A549 (cell line): ENCODE data around the gene MFAP1. TPM values are rescaled to one million over a fixed set of nuclear protein-coding genes. Genes with fewer than 3 reads are reported as not detected.

Experiments used
- ATAC-seq, 2 experiments: fragments of 200-7000 bp in 1 of 2; fragments of >200 bp in 1 of 2; cut with Nextera tagmentation in 1 of 2; cut with Tn5 transposase in 1 of 2; 3 replicates each; pipeline versions ENCODE4 v1.8.0 to v1.9.1; 2018 to 2020; ENCODE audit warnings: mild to moderate bottlenecking in 1 of 2, moderate library complexity in 1 of 2
- CTCF ChIA-PET: fragments of 300-600 bp; sonication (Branson Sonifier 250); formaldehyde crosslinking; extraction: SDS; loops from one replicate; lab custom pipeline; 2021; ENCODE audit warnings: antibody characterized with exemption, inconsistent platforms; lab: Yijun Ruan, JAX
- POLR2A ChIA-PET: fragments of 350-600 bp; formaldehyde crosslinking; extraction: SDS; loops from one replicate; lab custom pipeline; 2021; ENCODE audit warnings: antibody characterized with exemption, inconsistent platforms; lab: Yijun Ruan, JAX
- DNase-seq, 2 experiments: peaks; one replicate each; pipeline versions ENCODE4 v3.0.0 to v3.0.0-alpha.2; 2011 to 2016; ENCODE audit warnings: low read depth in 1 of 2, low spot score in 1 of 2
- FAIRE-seq: peaks from 2 replicates; lab custom pipeline; 2011; peaks lifted over from hg19 to GRCh38; lab: Jason Lieb, UNC
- H3K27ac ChIP-seq, 2 experiments: fragments of >200 bp; sonication (Bioruptor Twin); formaldehyde crosslinking; 3 replicates each; pipeline ENCODE4 v1.5.1; 2016 to 2017
- H3K4me1 ChIP-seq: fragments of >200 bp; sonication (Bioruptor Twin); formaldehyde crosslinking; 3 replicates; pipeline ENCODE4 v1.6.1; 2016
- H3K4me2 ChIP-seq: fragments of >200 bp; sonication (Bioruptor Twin); formaldehyde crosslinking; 3 replicates; pipeline ENCODE4 v1.6.1; 2016
- H3K4me3 ChIP-seq: fragments of >200 bp; sonication (Bioruptor Twin); formaldehyde crosslinking; 3 replicates; pipeline ENCODE4 v1.5.1; 2016
- H3K9me3 ChIP-seq: fragments of >200 bp; sonication (Bioruptor Twin); formaldehyde crosslinking; 3 replicates; pipeline ENCODE4 v1.6.1; 2016
- ATOH8 ChIP-seq: fragments of 250-450 bp; sonication (Bioruptor Pico); IDR thresholded peaks from 2 replicates; pipeline ENCODE4 v1.5.0; 2020; ENCODE audit warnings: low read depth, mild to moderate bottlenecking, moderate library complexity
- BHLHE40 ChIP-seq: IDR thresholded peaks from 2 replicates; pipeline ENCODE4 v1.6.1; 2012; ENCODE audit warnings: low read depth, low read length, inconsistent platforms
- CBX2 ChIP-seq: fragments of 200-600 bp; sonication (generic); IDR thresholded peaks from 2 replicates; pipeline ENCODE4 v1.6.1; 2016; ENCODE audit warnings: low read depth, mild to moderate bottlenecking, borderline replicate concordance
- EHF ChIP-seq: fragments of 250-450 bp; sonication (Bioruptor Pico); IDR thresholded peaks from 2 replicates; pipeline ENCODE4 v1.5.0; 2020; ENCODE audit warnings: mild to moderate bottlenecking
- EP300 ChIP-seq, 2 experiments: fragments of >200 bp; sonication (Bioruptor Twin); formaldehyde crosslinking; IDR thresholded peaks; 2 replicates in 1 of 2; 3 replicates in 1 of 2; pipeline ENCODE4 v1.6.1; 2016 to 2017
- GATA3 ChIP-seq: IDR thresholded peaks from 2 replicates; pipeline ENCODE4 v1.6.1; 2012; ENCODE audit warnings: borderline replicate concordance
- HEYL ChIP-seq: fragments of 250-450 bp; sonication (Bioruptor Pico); IDR thresholded peaks from 2 replicates; pipeline ENCODE4 v1.8.0; 2021; ENCODE audit warnings: mild to moderate bottlenecking, moderate library complexity
- HMGXB4 ChIP-seq: fragments of 250-450 bp; sonication (Bioruptor Pico); IDR thresholded peaks from 2 replicates; pipeline ENCODE4 v1.5.0; 2021; ENCODE audit warnings: mild to moderate bottlenecking, moderate library complexity, borderline replicate concordance
- HOXB13 ChIP-seq: fragments of 250-450 bp; sonication (Bioruptor Pico); IDR thresholded peaks from 2 replicates; pipeline ENCODE4 v1.5.0; 2020; ENCODE audit warnings: low read depth, mild to moderate bottlenecking, moderate library complexity
- HOXB5 ChIP-seq: fragments of 250-450 bp; sonication (Bioruptor Pico); IDR thresholded peaks from 2 replicates; pipeline ENCODE4 v1.5.0; 2020; ENCODE audit warnings: mild to moderate bottlenecking, moderate library complexity
- KDM1A ChIP-seq: fragments of 200-600 bp; sonication (generic); IDR thresholded peaks from 2 replicates; pipeline ENCODE4 v1.6.1; 2016; ENCODE audit warnings: low read depth, mild to moderate bottlenecking
- MAFK ChIP-seq: fragments of 450-650 bp; IDR thresholded peaks from 2 replicates; pipeline ENCODE4 v1.6.1; 2014; ENCODE audit not compliant: partially characterized antibody
- MAX ChIP-seq: IDR thresholded peaks from 2 replicates; pipeline ENCODE4 v1.6.1; 2012
- MAZ ChIP-seq: fragments of 150-350 bp; IDR thresholded peaks from 2 replicates; pipeline ENCODE4 v1.6.1; 2014; ENCODE audit warnings: antibody characterized with exemption, low read depth, low read length, borderline replicate concordance
- MYC ChIP-seq: IDR thresholded peaks from 2 replicates; pipeline ENCODE4 v1.6.1; 2012; ENCODE audit warnings: mild to moderate bottlenecking, inconsistent platforms, low read length, improper control_type of control experiment, borderline replicate concordance
- NFE2L2 ChIP-seq: fragments of 150-350 bp; conservative IDR thresholded peaks from 2 replicates; pipeline ENCODE4 v1.6.1; 2014; ENCODE audit warnings: low read length
- NR3C1 ChIP-seq: fragments of >200 bp; sonication (Bioruptor Twin); formaldehyde crosslinking; IDR thresholded peaks from 3 replicates; pipeline ENCODE4 v1.6.1; 2017
- RAD21 ChIP-seq, 2 experiments: fragments of >200 bp in 1 of 2; sonication (Bioruptor Twin) in 1 of 2; formaldehyde crosslinking in 1 of 2; IDR thresholded peaks in 1 of 2; conservative IDR thresholded peaks in 1 of 2; 2 replicates in 1 of 2; 3 replicates in 1 of 2; pipeline ENCODE4 v1.6.1; 2012 to 2018; ENCODE audit warnings: inconsistent platforms in 1 of 2
- RCOR1 ChIP-seq: fragments of 150-350 bp; IDR thresholded peaks from 2 replicates; pipeline ENCODE4 v1.6.1; 2014; ENCODE audit warnings: antibody characterized with exemption, low read length, low read depth
- SREBF2 ChIP-seq: fragments of 450-650 bp; IDR thresholded peaks from 2 replicates; pipeline ENCODE4 v1.6.1; 2014; ENCODE audit warnings: mild to moderate bottlenecking, moderate library complexity
- ZC3H11A ChIP-seq: fragments of 450-650 bp; IDR thresholded peaks from 2 replicates; pipeline ENCODE4 v1.6.1; 2014; ENCODE audit warnings: antibody characterized with exemption, mild to moderate bottlenecking
- ZFP36 ChIP-seq: fragments of 450-650 bp; IDR thresholded peaks from 2 replicates; pipeline ENCODE4 v1.6.1; 2014; ENCODE audit warnings: borderline replicate concordance; ENCODE audit not compliant: partially characterized antibody
- ZSCAN20 ChIP-seq: fragments of 250-450 bp; sonication (Bioruptor Pico); IDR thresholded peaks from 2 replicates; pipeline ENCODE4 v1.8.0; 2022; ENCODE audit warnings: mild to moderate bottlenecking, moderate library complexity
- WGBS: methylation state at CpG from one replicate; pipeline ENCODE4 v1.1.6; 2017; ENCODE audit errors: missing lambda C conversion rate; 5-methylcytosine and 5-hydroxymethylcytosine counted together
- polyA plus RNA-seq, 4 experiments: library from polyadenylated mRNA; depleted of rRNA in 3 of 4; stranded (reverse); fragments of >200 nt; fragmentation: RNase III in 1 of 4; extraction: RNeasy Plus Mini Kit Qiagen cat#74134 plus additional on column Dnase treatment in 1 of 4; gene quantifications; 2 replicates in 3 of 4; 3 replicates in 1 of 4; pipeline ENCODE4 v1.2.3, GENCODE V29; 2011 to 2017
- small RNA-seq, 6 experiments: library from RNA; depleted of rRNA; stranded (forward); fragments of <200 nt; gene quantifications; one replicate each; pipeline ENCODE3, GENCODE V24; 2012

Gene MFAP1
- polyA plus RNA-seq, 2 of the 4 experiments (the other 2 are of a cell fraction), result 31.7 to 40.3 TPM

GRCh38 chr15:43763819-43764446 lies 60.6 kb downstream of the MFAP1 start:
- Histone ChIP-seq H3K27ac (no peak overlapping the region), H3K4me2 (no peak overlapping the region), H3K9me3 (no peaks in the 10 kb centered on the region), H3K4me1 (no peaks in the 10 kb centered on the region), H3K4me3 (no peak overlapping the region)
- CTCF ChIA-PET, result no interaction called here
- POLR2A ChIA-PET, result no interaction called here
- DNase-seq (no peak), ATAC-seq (no peak), FAIRE-seq (no peak)
- TF ChIP-seq ATOH8 (CRISPR knock-in tag) (no peak), NFE2L2 (no peak), MYC (no peak), SREBF2 (no peak), HMGXB4 (CRISPR knock-in tag) (no peak), ZFP36 (no peak), RCOR1 (no peak)
- WGBS, result 94% methylated on average over 2 of the region's 2 CpGs

GRCh38 chr15:43762824-43763223 lies 61.7 kb downstream of the MFAP1 start:
- POLR2A ChIA-PET, result no interaction called here
- Histone ChIP-seq H3K4me2 (no peak overlapping the region), H3K9me3 (no peaks in the 10 kb centered on the region), H3K27ac (no peak overlapping the region), H3K4me1 (no peaks in the 10 kb centered on the region), H3K4me3 (no peak overlapping the region)
- ATAC-seq (no peak), FAIRE-seq (no peak), DNase-seq (no peak)
- 90% methylated on average over 6 of the region's 6 CpGs for WGBS
- no peak for TF ChIP-seq EP300 (IDR thresholded peaks at IDR 0.05)
- TF ChIP-seq HOXB13 (CRISPR knock-in tag), result no peak
- TF ChIP-seq SREBF2, result no peak
- no peak for TF ChIP-seq RAD21 (conservative IDR thresholded peaks at IDR 0.05 in 1 of 2, IDR thresholded peaks at IDR 0.05 in 1 of 2)
- TF ChIP-seq GATA3, result no peak
- TF ChIP-seq KDM1A, result no peak
- TF ChIP-seq HEYL, result no peak
- TF ChIP-seq HOXB5, result no peak
- TF ChIP-seq NR3C1, result no peak
- TF ChIP-seq HMGXB4 (CRISPR knock-in tag), result no peak
- no peak for TF ChIP-seq MAFK
- no peak for TF ChIP-seq ZC3H11A
- TF ChIP-seq EHF (CRISPR knock-in tag), result no peak
- TF ChIP-seq MAZ, result no peak
- TF ChIP-seq MAX, result no peak
- no peak for TF ChIP-seq CBX2
- no peak for TF ChIP-seq BHLHE40
- TF ChIP-seq ZSCAN20 (CRISPR knock-in tag), result no peak
- CTCF ChIA-PET, result no interaction called here

Small RNA genes lying within 50 kb of the gene (small RNA-seq; reads per million reads assigned to genes)
- gene MIR1282 (0 reads per million in 6 experiments), gene RF00019 (0 reads per million in 6 experiments)

Other genes starting within 250 kb of the MFAP1 start
- gene PPIP5K1, start 234.5 kb downstream of the MFAP1 start, polyA plus RNA-seq (2011; rRNA removed), result 19.2 and 19.6 TPM in 2 replicates
- 9.3 to 9.7 TPM (median 9.5 TPM) in 3 replicates for gene PPIP5K1, start 234.5 kb downstream of the MFAP1 start, polyA plus RNA-seq (2017; fragmentation: RNase III; extraction: RNeasy Plus Mini Kit Qiagen cat#74134 plus additional on column Dnase treatment)
- 2.6 TPM in 2 replicates for gene CKMT1B, start 230.7 kb downstream of the MFAP1 start, polyA plus RNA-seq (2011; rRNA removed)
- 1.9 to 4.1 TPM (median 2.6 TPM) in 3 replicates for gene CKMT1B, start 230.7 kb downstream of the MFAP1 start, polyA plus RNA-seq (2017; fragmentation: RNase III; extraction: RNeasy Plus Mini Kit Qiagen cat#74134 plus additional on column Dnase treatment)
- 0.09 and 0.27 TPM in 2 replicates for gene STRC, start 205.9 kb downstream of the MFAP1 start, polyA plus RNA-seq (2011; rRNA removed)
- gene STRC, start 205.9 kb downstream of the MFAP1 start, polyA plus RNA-seq (2017; fragmentation: RNase III; extraction: RNeasy Plus Mini Kit Qiagen cat#74134 plus additional on column Dnase treatment), result 0.07 to 0.08 TPM in 2 of 3 replicates, not detected in the other
- 2.0 and 2.7 TPM in 2 replicates for gene CATSPER2, start 175.8 kb downstream of the MFAP1 start, polyA plus RNA-seq (2011; rRNA removed)
- 1.2 to 2.0 TPM (median 1.2 TPM) in 3 replicates for gene CATSPER2, start 175.8 kb downstream of the MFAP1 start, polyA plus RNA-seq (2017; fragmentation: RNase III; extraction: RNeasy Plus Mini Kit Qiagen cat#74134 plus additional on column Dnase treatment)
- 3.0 and 3.7 TPM in 2 replicates for gene CKMT1A, start 130.8 kb downstream of the MFAP1 start, polyA plus RNA-seq (2011; rRNA removed)
- gene CKMT1A, start 130.8 kb downstream of the MFAP1 start, polyA plus RNA-seq (2017; fragmentation: RNase III; extraction: RNeasy Plus Mini Kit Qiagen cat#74134 plus additional on column Dnase treatment), result 1.5 to 2.9 TPM (median 1.6 TPM) in 3 replicates
- gene PDIA3, start 78.3 kb downstream of the MFAP1 start, polyA plus RNA-seq (2011; rRNA removed), result 196 and 208 TPM in 2 replicates
- gene PDIA3, start 78.3 kb downstream of the MFAP1 start, polyA plus RNA-seq (2017; fragmentation: RNase III; extraction: RNeasy Plus Mini Kit Qiagen cat#74134 plus additional on column Dnase treatment), result 249 to 257 TPM (median 257 TPM) in 3 replicates
- 1.8 and 2.1 TPM in 2 replicates for gene ELL3, start 47.7 kb downstream of the MFAP1 start, polyA plus RNA-seq (2011; rRNA removed)
- 1.4 to 1.7 TPM (median 1.5 TPM) in 3 replicates for gene ELL3, start 47.7 kb downstream of the MFAP1 start, polyA plus RNA-seq (2017; fragmentation: RNase III; extraction: RNeasy Plus Mini Kit Qiagen cat#74134 plus additional on column Dnase treatment)
- gene SERF2, start 32.4 kb downstream of the MFAP1 start, polyA plus RNA-seq (2011; rRNA removed), result 317 and 464 TPM in 2 replicates
- gene SERF2, start 32.4 kb downstream of the MFAP1 start, polyA plus RNA-seq (2017; fragmentation: RNase III; extraction: RNeasy Plus Mini Kit Qiagen cat#74134 plus additional on column Dnase treatment), result 569 to 597 TPM (median 576 TPM) in 3 replicates
- gene SERINC4, start 24.5 kb downstream of the MFAP1 start, polyA plus RNA-seq (2011; rRNA removed), result 0.05 and 0.07 TPM in 2 replicates
- 0.04 to 0.12 TPM (median 0.04 TPM) in 3 replicates for gene SERINC4, start 24.5 kb downstream of the MFAP1 start, polyA plus RNA-seq (2017; fragmentation: RNase III; extraction: RNeasy Plus Mini Kit Qiagen cat#74134 plus additional on column Dnase treatment)
- 10.7 and 21.0 TPM in 2 replicates for gene HYPK, start 24.1 kb downstream of the MFAP1 start, polyA plus RNA-seq (2011; rRNA removed)
- 45.5 to 80.8 TPM (median 66.5 TPM) in 3 replicates for gene HYPK, start 24.1 kb downstream of the MFAP1 start, polyA plus RNA-seq (2017; fragmentation: RNase III; extraction: RNeasy Plus Mini Kit Qiagen cat#74134 plus additional on column Dnase treatment)
- gene WDR76, start 2.3 kb upstream of the MFAP1 start, polyA plus RNA-seq (2011; rRNA removed), result 9.3 and 12.1 TPM in 2 replicates
- 15.6 to 18.1 TPM (median 17.5 TPM) in 3 replicates for gene WDR76, start 2.3 kb upstream of the MFAP1 start, polyA plus RNA-seq (2017; fragmentation: RNase III; extraction: RNeasy Plus Mini Kit Qiagen cat#74134 plus additional on column Dnase treatment)